Retinal pigment epithelial cell (primary cell): Measurements from ENCODE around the gene FAT2.

Source experiments
- DNase-seq: peaks from one replicate; pipeline ENCODE4 v3.0.0-alpha.2; 2010; ENCODE audit warnings: low read depth
- H3K4me3 ChIP-seq: 2 replicates; pipeline ENCODE4 v1.5.1; 2011; ENCODE audit warnings: mild to moderate bottlenecking, low read length, control low read depth, moderate library complexity
- CTCF ChIP-seq: conservative IDR thresholded peaks from 2 replicates; pipeline ENCODE4 v1.5.1; 2011; ENCODE audit warnings: low read depth, low read length, control low read depth, inconsistent platforms

The FAT2 gene

GRCh38 chr5:151562019-151562707, 29.0 kb downstream of the FAT2 start:
- DNase-seq: no peak
- H3K4me3 ChIP-seq: no peak overlapping the region
- no peak for TF ChIP-seq CTCF

- no peak for TF ChIP-seq CTCF
Measured at GRCh38 chr5:151557951-151558350, 33.2 kb downstream of the FAT2 start.

GRCh38 chr5:151557466-151557865, 33.7 kb downstream of the FAT2 start:
- no peak for DNase-seq
- TF ChIP-seq CTCF: no peak

More at GRCh38 chr5:151557951-151558350, 33.2 kb downstream of the FAT2 start:
- no peak for DNase-seq
- H3K4me3 ChIP-seq: no peak overlapping the region

GRCh38 chr5:151556806-151557205, 34.3 kb downstream of the FAT2 start:
- TF ChIP-seq CTCF: no peak
- H3K4me3 ChIP-seq: no peak overlapping the region
- DNase-seq: no peak

More at GRCh38 chr5:151557466-151557865, 33.7 kb downstream of the FAT2 start:
- H3K4me3 ChIP-seq: no peak overlapping the region

GRCh38 chr5:151555760-151556576, 35.2 kb downstream of the FAT2 start:
- no peak for DNase-seq
- TF ChIP-seq CTCF: no peak
- H3K4me3 ChIP-seq: no peak overlapping the region

GRCh38 chr5:151553695-151554094, 37.4 kb downstream of the FAT2 start:
- no peak for TF ChIP-seq CTCF
- H3K4me3 ChIP-seq: no peak overlapping the region

More at GRCh38 chr5:151553695-151554094, 37.4 kb downstream of the FAT2 start:
- DNase-seq: no peak
